Peyer's patch (tissue), 4 donors: ENCODE measurements around the gene MED16.

Source experiments
- CTCF ChIP-seq, 6 experiments: fragments of 450-650 bp in 4 of 6; fragments of 200-600 bp in 2 of 6; sonication (generic) in 1 of 6; IDR thresholded peaks; one replicate each; pipeline ENCODE4 v1.5.1; 2017 to 2019; ENCODE audit warnings: antibody characterized with exemption in 6 of 6, mild to moderate bottlenecking in 3 of 6, moderate library complexity in 1 of 6
- POLR2A ChIP-seq, 2 donors: fragments of 450-650 bp; IDR thresholded peaks; one replicate each; pipeline ENCODE4 v1.5.1; 2017; ENCODE audit warnings: antibody characterized with exemption in 2 of 2, mild to moderate bottlenecking in 2 of 2, moderate library complexity in 2 of 2

GRCh38 chr19:907183-907853, 14.3 kb upstream of the MED16 start:
- TF ChIP-seq POLR2A (IDR thresholded peaks at IDR 0.05) = no peak
- no peak for TF ChIP-seq CTCF (IDR thresholded peaks at IDR 0.05)
